LoVo (cell line): ENCODE data around the gene ANO2.

Experiments used
- DNase-seq: peaks from one replicate; pipeline ENCODE4 v3.0.0-alpha.2; 2016; ENCODE audit warnings: low spot score

The ANO2 gene

DNA sequence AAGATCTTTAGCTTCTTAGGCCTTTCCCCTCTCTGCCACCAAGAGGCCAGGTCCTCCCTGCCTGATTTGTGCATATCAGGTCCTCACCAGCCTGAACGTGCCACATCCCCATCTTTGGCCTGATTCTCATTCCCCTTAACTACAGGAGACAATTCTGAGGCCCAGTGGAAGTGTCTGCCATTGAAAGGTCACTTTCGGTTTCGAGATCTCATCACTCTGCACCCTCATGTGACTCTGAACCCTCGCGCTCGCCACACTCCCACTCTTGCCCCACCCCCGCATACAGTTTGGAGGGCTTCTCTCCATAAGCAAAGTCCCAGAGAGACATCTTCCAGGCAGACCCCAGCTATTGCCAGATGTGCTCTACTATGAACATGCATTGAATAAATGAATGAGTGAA lies 324.2 kb downstream of the ANO2 start:
- DNase-seq = no peak

DNA sequence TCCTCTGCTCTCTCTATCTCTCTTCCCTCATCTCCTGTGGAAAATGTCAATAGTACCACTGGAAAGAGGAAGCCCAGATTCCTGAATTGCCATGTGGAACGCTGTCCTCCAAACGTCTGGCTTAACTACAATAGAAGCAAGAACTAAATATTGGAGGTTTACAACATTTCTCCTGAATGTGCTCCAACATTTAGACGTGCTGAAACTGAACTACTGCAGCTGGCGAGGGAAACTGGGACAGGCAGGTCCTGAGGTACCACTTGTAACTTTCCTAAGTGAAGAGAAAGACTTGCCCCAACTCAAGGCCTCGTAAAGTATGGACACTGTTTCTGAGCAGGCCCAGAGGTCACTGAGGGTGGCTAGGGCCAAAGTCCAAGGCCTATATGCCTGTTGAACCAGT lies 325.4 kb downstream of the ANO2 start:
- no peak for DNase-seq

DNA sequence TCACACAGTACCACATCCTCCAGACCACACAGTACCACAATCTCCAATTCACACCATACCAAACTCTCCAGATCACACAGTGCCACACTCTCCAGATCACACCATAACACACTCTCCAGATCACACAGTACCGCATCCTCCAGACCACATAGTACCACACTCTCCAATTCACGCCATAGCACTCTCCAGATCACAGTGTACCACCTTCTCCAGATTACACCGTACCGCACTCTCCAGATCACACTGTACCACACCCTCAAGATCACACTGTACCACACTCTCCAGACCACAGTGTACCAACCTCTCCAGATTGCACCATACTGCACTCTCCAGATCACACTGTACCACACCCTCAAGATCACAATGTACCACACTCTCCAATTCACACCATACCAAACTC lies 328.2 kb downstream of the ANO2 start:
- no peak for DNase-seq

DNA sequence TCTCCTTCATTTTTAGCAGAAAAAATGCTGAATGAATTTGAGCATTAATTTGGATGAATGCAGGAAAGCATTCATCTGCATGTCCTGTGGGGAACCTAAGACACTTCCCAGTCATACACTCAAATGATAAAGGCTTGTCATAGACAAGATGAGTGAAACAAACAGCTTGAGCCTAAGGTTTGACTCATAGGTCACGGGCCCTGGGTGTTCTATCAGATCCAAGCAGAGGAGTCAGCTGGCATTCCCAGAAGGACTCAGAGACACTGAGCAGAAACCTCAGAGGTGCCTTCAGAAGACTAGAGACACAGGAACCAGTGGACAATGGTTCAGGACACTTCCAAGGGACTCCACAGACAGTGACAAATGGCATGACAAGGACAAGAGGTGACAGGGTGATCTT lies 329.3 kb downstream of the ANO2 start:
- no peak for DNase-seq

DNA sequence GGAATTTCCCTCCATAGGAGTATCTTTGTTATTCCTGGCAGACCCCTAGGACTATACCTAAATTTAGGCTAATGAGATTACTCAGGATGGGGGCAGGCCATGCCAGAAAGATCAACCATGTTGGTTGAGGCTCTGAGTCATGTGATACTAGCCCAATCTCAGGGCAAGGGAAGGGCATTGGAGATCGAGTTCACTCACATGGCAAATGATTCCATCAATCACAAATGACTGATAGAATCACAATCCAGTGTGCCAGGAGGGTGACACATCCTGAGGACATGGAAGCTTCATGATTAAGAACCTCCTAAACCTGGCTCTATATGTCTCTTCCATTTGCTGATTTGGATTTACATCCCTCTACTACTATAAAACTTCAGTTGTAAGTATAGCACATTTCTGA lies 330.8 kb downstream of the ANO2 start:
- DNase-seq = no peak

DNA sequence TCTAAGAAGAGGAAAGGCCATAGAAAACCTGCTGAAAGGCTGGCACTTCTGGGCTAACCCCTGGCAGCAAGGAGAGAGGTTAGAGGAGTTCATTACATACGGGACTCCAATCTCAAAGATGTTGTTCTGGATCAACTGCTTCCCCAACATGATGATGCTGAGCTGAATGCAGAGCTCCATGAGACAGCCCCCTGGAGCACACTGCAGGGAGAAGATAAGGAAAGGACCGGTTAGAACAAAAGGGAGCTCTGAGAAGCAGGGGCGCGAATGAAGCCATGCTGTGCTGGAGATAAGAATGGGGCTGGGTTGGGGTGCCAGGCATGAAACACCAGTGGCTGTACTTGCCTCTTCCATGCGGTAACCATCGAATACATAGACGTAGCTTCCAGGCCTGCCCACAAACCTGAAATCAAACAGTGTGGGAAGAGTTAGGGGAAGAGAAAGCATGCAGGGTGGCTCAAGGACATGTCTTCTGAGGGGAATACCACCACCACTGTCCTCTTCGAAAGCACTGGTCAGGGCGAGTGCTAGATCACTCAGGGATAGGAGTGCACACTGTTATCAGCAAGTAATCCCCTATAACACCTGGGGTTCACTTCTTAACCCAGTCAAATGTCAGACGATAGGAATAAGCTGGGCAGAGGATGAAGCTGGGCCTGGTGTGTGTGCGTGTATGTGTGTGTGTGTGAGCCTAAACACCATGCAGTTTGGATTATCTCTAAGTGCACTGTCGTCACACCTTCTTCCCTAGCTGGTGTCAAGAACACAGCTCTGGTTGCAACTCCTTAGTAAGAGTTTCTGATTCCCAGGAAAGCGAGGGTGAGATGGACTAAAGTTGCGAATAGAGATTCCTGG lies 332.3 kb downstream of the ANO2 start:
- DNase-seq = no peak

DNA sequence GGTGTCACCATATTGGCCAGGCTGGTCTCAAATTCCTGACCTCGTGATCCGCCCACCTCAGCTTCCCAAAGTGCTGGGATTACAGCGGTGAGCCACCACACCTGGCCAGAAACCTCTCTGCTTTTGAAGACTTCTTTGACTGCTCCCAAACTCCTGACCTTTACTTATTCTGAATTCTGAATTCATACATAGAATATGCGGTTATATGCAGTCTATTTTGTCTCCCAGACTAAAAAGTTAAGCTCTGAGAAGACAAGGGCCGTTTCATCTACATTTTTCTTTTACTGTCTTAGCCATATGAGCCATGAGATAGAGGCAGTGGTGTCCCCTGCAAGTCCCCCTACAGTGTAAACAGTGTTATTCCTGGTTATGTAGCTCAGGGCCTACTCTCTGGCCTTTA lies 333.9 kb downstream of the ANO2 start:
- no peak for DNase-seq

DNA sequence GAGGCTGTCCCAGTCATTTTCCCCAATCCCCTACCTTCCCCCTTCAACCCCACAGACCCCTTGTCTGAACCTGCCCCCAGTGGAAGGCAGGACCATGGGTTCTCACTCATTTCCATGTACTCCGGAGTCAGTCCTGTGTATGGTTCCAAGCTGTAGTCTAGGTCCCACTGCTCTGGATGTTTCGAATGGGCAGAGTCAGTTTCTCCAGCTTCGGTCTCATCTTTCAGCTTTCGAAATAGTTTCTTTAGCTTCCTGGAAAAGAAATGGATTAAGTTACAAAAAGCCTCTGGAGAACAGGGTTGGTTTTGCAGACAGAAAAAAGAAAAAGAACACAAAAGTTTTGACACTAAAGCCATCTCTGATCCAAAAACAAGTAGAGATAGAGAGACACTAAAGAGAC lies 345.7 kb downstream of the ANO2 start:
- DNase-seq = no peak

DNA sequence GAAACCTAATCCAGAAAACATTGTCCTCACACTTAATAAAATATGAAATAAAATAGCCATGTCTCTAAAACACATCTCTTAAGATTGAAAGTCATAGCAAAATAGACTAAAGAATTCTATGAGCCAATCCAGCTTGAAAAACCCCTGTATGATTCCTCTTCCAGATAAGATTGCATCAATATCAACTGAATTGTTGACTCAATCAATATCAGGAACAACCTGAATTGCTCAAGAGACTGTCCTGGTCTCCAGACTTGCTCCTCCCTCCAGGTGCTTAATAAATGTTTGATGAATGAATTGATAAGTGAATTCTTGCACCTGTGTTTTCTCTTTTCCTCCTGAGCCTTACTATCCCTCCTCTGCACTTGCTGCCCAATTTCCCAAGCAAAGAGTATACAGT lies 351.1 kb downstream of the ANO2 start:
- DNase-seq = no peak

DNA sequence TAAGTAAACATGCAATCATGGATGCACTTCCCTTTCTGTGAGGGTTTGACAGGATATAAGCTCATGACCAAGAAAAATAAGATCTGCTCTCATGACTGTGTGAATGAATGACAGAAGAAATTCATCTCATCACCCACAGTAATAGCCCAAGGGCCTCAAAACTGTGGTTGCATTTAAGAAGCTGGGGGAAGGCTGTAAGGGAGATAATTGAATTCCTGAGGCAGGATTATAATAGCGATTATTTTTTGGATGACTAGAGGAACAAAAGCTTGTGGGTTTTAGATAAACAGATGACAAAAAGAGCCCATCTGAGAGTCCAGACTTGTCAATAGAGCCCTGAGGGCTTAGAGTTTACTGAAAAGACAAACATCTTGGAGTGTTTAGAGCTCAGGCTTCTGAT lies 352.0 kb downstream of the ANO2 start:
- DNase-seq = no peak

DNA sequence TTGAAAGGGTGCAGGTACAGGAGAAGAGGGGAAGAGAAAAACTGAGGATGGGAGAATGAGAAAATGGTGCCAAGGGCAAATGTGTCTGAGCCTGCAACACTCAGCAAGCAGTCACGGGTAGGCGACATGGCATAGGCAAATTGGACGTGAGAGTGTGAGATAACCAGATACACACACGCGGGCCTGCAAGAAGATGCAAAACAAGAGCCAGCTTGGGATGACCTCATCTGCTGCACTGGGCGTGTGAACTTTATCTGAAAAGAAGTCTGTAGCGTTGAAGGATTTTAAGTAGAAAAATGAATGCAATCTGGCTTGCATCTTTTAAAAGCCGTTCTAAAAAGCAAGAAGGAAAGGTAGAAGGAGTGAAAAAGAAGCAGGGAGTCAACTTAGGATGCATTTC lies 352.7 kb downstream of the ANO2 start:
- DNase-seq = no peak

DNA sequence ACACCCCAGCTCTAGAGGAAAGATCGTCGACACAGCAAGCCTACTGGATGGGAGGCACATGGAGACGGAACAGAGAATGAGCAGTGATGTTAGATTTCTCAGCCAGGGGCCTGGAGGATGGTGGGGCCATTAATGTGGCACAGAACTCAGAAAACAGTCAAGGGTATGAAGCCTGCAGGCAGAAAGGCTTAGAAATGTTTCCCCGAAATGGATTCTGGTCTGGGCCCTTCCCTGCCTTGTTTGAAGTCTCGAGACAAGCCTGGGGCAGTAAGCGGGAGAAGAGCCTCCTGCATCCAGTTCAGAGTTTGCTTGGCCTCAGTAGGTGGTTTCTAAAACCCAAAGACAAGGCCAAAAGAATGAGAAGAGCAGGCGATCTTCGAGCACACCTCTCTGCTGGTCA lies 354.7 kb downstream of the ANO2 start:
- no peak for DNase-seq

DNA sequence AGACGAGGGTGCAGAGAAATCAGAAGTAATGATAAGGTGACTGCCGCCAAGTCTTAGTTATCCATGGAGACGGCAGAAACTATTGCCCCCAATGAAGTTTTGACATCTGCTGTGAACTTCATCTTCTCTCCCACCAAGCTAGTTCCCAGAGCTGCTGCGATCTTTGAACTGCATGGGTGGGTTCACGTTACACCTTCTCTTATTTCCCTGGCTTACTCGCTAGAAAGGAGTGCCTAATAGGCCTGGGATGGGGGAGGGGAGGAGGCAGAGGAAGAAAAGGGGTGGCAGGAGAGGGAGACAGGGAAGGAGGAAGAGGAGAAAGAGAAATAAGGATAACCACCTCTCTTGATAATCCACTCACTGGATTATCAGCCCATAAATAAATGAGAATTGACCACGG lies 356.0 kb downstream of the ANO2 start:
- DNase-seq = no peak

DNA sequence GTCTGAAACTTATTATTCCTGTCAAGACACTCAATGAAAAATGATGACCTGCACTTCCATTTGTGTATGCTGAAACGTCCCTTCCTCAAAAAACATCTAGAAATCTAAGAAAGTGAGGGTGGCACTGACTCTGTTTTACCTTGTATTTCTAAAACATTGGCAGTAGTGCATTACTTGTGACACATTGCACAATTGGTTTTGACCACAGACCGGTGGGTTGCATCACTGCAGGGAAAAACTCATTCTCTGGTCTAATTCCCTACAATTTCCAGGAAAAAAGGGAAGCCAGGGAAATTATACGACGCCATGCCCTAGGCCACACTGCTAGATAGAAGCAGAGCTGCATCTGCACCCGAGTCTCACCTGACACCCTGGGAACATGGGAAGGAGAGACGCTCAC lies 356.5 kb downstream of the ANO2 start:
- DNase-seq = no peak

DNA sequence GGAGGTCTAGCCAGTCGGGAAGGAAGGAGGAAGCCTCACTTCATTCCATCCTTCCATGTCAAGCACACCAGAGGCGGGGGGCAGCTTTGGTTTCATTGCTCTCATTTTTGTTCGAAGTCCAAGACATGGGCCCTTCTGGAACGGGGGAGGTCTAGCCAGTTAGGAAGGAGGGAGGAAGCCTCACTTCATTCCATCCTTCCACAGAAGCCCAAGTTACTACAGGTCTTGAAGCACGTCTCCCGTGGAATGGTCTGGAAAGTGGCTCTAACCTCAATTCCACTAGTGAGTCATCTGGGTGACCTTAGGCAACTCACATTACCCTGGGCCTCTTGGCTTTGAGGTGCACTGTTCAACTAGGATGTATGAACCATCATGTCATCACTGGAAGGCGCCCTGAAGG lies 356.9 kb downstream of the ANO2 start:
- no peak for DNase-seq

DNA sequence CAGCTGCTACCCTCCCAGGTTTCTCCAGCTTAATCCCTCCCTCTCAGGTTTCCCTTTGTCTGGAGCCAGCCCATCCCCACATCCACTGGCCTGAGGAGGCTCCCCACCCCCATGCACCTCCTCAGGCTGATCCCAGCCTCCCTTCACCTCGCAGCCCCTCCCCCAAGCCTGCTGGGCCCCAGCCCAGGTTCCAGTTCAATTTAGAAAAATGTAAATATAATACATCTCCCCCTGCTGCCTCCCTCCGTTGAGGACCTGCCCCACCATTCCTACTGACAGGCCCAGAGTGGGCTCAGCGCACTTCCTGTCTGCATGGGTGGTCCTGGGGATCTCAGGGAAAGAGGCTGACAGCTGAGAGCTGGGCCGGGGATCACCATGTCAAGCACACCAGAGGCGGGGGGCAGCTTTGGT lies 357.3 kb downstream of the ANO2 start:
- DNase-seq = no peak

DNA sequence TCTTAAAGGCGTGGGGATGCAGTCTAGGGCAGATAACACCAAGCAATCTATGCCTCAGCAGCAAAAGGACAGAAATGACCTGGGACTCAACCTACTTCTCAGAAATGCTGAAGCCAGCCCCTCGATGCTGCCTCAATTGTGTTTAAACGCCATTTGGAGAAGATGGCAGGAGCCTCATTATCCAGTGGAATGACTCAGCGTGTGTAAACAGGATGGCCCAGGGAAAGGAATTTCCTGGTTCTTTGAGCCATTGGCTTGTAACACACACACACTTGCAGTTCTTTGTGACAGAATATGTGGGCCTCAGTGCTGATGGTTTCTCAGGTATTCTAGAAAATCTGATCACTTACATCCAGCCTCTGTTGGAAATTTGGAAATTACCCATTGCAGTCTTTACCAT lies 358.9 kb downstream of the ANO2 start:
- peak; percentile 44 for DNase-seq

DNA sequence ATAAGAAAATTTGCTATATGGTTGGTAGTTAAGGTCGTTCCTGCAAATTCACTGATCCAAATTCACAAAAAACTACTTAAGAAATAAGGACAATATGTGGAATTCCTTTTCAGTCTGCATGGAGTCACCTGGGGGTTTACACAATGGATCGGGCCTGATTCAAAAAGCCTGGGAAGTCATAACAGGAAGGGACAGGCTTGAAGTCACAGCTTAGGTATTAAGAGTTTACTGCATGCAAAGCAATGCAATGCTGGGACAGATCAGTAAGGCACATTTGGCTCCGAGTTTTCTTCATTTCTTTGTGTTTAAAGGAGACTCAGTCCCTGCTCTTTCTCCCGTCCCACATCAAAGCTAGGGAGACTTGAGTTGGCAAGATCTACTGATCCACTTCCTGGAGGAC lies 359.9 kb downstream of the ANO2 start:
- DNase-seq = no peak

DNA sequence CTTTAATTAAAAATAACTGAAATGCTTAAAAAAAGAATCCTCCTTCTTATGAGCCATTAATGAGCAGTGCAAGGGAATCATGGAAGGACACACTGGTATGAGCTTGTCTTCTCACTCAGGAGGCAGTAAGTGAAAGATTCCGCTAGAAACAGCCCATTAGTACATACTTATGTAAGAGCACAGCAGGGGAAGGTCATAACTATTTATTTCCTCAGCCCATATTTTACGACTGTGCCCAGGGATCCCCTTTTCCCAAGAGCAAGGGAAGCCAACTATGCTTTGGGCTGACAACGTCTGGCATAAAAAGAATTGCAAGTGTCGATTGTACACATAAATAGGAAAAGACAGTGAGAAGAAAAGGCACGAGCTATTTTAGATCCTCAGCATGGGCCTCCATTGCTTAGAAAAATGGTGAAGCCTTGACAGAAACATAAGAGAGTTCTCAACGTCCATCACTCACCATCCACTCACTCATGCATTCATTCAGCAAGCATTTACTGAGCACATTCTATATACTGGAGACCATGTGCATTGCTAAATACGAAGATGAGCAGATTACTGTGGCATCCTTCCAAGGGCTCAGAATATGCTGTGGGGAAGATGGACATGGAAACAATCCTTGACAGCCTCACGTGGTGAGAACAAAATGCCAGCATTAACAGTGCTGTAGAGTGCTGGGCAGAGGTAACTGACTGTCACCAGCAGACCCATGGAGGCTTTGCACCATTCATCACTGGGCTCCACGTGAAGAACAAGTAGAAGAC lies 360.5 kb downstream of the ANO2 start:
- DNase-seq = no peak

DNA sequence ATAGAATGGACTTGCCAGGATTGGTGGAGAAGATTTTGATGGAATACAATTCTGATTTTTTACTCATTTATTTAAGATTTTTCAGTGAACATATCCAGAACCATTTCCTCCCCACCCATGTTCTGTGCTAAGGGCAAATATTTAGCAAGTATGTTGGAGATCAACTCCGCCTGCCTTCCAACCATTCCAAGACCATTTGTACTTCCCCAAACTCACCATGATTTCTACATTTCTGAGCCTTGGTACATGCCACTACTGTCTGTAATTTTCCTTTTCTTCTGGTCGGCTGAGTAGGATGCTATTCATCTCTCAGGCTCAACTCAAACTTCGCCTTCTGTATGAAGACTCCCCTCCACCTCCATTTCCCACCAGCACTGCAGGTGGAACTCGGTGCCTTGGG lies 362.5 kb downstream of the ANO2 start:
- DNase-seq = no peak

DNA sequence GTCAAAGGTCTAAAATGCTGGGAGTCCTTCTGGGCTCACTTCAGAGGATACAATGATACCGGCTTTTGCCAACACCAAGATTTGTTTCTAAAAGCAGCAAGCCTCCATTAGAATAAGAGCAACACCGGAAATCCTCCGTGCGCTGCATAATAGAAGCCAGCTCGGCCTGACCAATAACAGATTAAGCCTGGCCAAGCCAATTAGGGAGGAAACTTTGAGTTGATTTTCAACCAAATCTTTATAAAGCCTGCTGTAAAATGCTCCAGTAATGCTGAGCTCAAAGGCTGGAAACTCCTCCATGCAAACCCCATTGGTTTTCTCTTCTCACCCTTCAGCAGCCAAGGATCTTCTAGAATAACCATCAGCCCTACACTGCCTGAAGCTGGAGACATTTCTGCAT lies 363.0 kb downstream of the ANO2 start:
- no peak for DNase-seq

DNA sequence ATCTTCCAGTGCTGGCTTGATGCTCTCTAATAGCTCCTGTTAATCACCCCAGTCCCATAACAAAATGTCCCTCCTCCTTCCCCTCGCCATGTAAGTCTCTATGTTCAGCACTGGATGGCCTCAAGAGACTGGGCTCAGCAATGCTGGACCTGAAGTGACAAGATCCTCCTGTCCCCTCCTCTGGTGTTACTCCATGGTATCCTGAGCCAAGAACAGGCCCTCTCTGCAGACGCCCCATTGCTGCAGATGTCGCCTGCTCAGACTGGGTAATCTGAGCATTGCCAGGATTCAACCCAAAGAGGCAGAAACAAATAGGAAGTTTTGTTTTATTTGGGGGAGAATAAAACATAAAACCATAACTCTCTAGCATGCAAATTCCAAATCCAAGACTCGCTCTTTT lies 363.4 kb downstream of the ANO2 start:
- no peak for DNase-seq

DNA sequence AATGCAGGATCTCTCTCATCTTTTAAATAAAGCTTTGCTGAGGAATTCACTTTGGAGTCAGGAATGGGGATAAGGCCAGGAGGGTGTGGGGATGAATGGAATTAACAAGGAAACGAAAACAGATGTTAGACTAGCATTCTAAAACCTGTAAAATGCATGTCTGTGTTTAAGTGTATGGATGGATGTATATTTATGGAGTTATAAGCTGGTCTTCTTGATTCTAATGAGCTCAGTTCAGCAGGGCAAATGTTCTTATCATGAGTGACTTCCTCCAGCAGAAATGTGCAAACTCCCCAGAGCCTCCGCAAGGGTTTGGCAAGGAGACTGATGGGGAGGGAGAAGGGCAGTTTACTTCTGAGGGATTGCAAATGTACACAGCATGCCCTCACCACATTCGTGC lies 364.0 kb downstream of the ANO2 start:
- DNase-seq = no peak

DNA sequence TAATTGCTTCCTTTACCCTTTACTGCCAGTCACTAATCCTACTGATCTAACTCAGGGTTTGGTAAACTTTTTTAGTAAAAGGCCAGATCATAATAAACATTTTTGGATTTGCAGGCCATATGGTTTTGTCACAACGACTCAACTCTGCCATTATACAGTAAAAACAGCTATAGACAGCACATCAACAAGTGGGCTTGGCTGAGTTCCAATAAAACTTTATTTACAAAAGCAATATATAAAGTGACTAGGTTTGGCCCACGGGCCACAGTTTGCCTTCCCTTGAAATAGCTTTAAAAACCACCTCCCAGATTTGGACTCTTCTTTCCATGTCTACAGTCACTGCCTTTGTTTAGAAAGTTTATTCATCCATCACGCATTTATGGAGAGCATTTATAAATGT lies 366.3 kb downstream of the ANO2 start:
- DNase-seq = no peak
